Pons (tissue), 1 donor: Measurements from ENCODE around the gene ARGLU1.
"Not testable (repeated sequence)": the region's sequence is repeated elsewhere in the genome, so short reads cannot be mapped to it uniquely, and the experiment has no call there.

Experiments used
- DNase-seq: peaks from one replicate; pipeline ENCODE4 v3.0.0-alpha.2; 2016; ENCODE audit warnings: low spot score

ARGLU1 gene, protein sequence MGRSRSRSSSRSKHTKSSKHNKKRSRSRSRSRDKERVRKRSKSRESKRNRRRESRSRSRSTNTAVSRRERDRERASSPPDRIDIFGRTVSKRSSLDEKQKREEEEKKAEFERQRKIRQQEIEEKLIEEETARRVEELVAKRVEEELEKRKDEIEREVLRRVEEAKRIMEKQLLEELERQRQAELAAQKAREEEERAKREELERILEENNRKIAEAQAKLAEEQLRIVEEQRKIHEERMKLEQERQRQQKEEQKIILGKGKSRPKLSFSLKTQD

DNA sequence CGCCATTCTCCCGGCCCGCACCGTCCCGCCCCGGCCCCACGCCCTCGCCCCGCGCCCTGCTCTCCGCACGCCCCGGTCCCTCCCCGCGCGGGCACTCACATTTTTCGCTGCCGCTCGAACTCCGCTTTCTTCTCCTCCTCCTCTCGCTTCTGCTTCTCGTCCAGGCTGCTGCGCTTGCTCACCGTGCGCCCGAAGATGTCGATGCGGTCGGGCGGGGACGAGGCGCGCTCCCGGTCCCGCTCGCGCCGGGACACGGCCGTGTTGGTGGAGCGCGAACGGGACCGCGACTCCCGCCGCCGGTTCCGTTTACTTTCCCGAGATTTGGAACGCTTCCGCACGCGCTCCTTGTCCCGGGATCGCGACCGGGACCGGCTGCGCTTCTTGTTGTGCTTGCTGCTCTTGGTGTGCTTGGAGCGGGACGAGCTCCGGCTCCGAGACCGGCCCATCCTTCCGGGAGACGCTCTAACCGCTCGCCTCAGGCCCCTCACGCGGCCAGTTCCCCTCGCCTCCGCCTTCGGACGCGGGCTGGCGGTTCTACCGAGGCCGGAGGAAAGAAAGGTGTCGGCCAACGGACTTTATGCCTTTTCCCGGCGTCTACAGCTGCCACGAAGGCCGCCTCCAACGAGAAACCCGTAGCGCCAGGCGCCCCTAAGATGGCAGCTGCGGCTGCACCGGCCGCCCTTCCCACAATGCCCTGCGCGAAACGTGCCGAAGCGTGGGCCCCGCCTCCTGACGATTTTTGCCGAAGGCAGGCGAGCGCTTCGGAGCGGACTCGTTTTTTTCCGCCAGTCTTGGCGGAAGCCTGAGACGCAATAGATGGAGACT is at the start of gene ARGLU1:
Gene ARGLU1 (minus strand): TSS at position 664 of the 825 bp plus-strand sequence. CDS start 218 bp downstream, at position 446.
- peak; percentile 92 for DNase-seq

DNA sequence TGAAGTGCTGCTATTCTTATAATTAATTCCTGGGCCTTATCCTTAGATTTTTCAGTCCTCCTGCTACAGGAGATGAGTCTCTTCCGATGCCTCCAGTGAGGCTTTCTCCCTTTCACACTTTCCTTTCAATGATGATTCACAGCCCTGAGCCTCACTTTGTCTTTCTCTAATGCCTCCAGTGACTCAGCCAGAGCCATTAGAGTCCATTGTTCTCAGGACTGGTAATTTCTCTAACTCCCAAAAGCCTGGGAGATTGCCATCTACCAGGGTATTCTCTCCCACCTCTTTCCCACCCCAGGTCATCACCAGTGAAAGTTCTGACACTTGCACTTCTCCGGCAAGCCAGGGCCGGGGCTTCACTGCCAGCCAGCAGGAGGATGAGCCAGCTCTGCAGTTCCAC is 49.6 kb upstream of the ARGLU1 start:
- DNase-seq, result no peak

DNA sequence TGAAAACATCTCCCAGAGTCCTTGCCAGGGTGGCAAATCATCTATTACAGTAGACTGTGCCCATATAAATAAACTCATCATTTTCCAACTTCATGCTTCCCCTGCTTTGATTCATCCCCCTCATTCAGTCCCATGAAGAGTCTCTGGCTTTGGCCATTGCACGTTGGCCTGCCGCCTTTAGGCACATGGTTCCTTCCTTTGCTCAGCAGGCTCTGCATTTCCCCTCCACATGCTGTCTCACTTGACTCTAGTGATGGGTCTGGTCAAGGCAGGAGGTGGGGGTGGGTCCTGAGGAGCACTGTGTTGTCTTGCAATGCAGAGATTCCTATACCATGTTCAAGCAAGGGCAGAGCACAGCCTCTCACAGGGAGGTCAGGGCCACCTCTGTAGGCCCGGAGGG is 48.8 kb upstream of the ARGLU1 start:
- no peak for DNase-seq

DNA sequence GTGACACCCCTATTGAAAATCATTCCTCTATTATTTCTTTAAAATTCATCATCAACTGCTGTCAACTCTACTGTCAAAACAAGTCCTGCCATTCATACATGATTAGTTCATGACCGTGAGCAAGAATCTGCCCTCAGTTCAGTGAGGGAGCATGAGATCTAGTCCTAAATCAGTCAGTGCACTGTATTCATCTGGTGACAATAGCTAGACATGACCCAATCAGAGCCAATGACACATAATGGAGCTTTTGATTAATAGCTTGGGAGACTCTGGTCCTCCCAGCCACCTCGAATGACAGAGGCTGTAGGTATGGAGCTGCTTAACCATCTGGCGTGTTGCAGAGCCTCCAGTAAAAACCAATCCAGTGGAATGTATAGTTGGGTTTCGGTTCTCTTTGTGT is 46.9 kb upstream of the ARGLU1 start:
- no peak for DNase-seq

- peak; percentile 22 for DNase-seq
Observed at GRCh38 chr13:106612688-106613087, 44.8 kb upstream of the ARGLU1 start.

DNA sequence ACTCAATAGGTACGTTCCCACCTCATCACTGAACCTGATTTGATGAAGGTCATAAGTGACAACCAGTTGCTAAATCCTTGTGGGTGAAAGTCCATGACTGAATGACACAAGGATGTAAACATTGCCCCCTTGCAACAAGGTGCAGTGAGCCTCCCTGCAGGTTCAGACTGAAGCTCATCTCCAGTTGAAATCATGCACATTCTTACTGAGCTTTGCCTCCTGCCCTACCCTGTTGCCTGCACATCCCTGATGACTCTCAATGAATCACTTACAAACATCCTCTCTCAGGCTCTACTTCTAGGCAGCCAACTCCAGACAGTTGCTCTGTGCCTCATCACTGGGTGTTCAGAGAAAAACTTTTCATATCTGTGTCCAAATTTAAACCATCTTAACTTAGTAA is 42.5 kb upstream of the ARGLU1 start:
- no peak for DNase-seq

DNA sequence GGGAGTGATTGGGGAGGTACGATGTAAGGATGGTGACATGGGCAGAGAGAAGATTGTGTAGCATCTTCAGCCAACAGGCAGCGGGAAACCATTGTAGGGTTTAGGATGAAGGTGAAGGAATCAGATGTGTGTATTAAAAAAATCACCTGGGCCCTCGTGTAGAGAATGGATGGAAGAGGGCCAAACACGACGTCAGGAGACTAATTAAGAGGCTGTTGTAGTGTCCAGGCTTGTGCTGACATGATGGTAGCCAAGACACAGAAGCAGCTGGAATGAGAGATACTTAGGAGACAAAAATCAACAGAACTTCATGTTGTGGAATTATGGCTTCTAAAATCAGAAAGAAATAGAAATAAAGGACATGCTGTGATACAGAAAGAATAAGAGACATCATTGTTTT is 41.2 kb upstream of the ARGLU1 start:
- DNase-seq, result no peak

DNA sequence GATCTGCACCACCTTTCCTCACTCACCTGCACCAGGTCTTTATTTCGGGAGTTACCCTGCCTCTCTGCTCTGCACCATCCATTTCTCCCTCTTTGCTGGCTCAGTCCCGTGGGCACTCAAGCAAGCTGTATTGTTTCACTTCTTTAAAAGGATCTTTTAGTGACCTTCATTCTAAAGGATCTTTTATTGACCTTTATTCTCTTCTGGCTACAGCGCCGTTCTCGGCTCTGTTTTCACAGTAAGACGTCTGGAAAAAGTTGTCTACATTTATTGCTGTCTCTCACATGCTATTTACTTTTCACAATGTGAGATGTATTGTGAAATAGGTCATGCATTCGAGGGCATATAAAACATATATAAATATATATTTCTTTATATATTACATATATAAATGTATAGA is 35.6 kb upstream of the ARGLU1 start:
- no peak for DNase-seq

- no peak for DNase-seq
Observed at GRCh38 chr13:106602178-106602577, 34.2 kb upstream of the ARGLU1 start.

DNA sequence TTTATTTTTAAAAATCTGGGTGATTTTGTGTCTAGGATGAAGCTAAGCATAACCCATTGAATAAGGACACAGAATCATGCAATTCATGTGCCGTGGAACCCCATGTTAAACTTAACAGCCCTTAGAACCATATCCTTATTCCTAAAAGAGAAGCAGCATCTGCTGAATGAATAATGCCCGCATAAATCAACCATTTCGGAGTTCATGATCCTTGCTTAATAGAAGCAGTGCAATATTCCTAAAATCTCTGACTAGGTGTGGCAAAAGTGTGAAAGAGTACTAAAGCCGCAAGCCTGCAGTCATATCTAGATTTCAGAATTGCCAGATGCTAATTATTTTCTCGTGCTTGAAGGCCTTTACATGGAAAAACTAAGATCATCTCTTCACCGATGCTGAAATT is 33.6 kb upstream of the ARGLU1 start:
- DNase-seq, result no peak

- DNase-seq, result not testable (repeated sequence)
Observed at GRCh38 chr13:106600798-106601135, 32.8 kb upstream of the ARGLU1 start.

DNA sequence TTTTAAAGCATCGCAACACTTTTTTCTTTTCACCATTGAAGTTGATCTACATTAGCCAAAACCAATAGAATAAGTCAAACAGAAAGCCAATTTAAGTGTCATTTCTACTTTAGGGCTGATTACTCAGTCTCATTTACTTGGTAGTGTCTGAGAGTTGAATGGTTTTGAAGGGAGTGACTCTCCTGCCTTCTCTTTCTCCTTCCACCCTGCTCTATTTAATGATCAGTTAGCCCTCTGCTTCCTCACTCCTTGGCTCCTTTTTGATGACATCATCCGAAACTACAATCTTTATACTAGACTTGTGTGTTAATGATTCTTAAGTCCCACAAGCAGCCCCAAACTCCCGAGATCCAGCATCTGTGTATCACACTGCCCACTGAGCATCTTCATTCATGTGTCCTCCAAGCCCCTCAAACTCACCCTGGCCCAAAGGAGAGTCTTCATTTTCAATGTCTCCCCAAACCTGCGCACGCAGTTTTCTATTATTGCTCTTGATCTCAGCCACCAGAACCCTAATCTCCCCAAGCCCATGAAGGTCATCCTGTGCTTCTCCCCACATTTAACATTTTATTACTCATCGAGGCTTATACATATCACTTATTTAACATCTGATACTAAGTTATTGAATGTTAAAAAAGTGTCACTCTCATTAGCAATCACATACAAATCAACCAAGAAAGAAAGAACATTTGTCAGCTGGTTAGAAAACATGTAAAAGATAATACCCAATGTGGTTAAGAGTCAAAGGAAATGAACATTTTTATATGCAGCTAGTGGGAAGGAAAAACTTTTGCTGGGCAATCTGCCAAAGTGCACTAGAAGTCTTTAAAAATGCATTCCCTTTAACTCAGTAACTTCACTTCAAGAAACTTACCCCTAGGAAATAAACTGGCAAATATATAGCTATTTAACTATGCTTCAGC is 32.2 kb upstream of the ARGLU1 start:
- no peak for DNase-seq

DNA sequence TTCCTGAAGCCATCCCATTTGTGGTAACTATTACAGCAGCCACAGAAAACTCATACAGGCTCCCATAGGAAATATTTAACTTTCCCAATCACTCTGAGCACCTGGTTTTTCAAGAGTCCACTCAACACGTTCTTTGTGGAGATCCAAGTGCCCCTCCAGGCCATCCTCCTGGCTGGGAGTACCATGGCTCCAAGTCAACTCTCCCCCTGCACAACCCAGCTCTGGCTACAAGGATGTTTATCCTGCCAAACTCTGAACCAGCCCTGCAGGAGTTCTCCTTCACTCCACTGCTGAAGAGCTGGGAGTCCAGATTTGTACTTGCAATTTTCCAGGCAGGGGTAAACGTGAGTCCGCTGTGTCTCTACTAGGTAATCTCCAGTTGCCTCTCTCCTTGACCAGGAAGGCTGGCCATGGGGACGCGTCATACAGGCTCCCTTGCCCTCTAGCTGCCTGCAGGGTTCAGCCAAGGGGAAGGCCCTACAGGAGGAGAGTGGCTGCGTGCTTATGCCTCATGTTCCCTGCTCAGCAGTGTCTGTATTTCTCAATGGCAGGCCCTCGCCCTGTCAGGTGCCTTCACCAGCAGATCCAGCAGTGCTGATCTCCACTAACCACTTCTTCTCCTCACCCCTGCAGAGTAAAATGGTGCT is 29.9 kb upstream of the ARGLU1 start:
- DNase-seq, result no peak

- DNase-seq, result no peak
Observed at GRCh38 chr13:106597186-106597585, 29.2 kb upstream of the ARGLU1 start.

- DNase-seq, result no peak
Observed at GRCh38 chr13:106596275-106596937, 28.5 kb upstream of the ARGLU1 start.

DNA sequence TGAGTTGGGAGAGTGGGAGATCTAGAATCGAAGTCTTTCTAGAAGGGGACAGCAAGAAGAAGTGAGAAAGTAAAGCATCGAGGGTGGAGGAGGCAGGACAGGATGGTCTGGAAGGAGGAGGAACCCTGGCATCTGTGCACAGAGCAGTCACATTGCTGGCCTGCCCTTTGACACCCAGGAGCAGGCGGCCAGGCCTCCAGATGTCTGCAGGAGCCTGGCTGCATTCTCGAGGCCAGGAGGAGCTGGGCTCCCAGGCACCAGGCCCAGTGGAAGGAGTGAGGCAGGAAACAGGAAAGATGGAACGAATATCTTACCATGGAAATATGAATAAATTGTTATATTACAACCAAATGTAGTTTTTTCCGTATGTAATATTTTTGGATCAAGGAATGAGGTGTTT is 27.7 kb upstream of the ARGLU1 start:
- no peak for DNase-seq

DNA sequence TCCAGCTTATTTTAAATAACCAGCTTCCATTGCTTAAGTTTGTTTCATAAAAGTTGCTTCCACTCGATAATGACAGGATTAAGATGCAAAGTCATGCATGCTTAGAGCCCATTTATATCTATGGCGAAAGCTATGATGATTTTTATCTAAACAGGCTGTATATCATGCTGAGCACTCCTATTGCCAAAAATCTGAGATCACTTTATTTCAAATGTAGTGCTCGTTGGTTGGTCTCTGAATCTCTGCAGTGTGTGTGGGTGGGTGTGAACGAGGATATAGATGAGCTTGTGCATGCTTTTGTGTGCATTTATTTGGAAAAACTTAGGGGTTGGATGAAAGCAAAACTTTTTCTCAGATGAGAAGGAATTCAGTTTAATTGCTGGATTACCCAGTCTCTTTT is 27.0 kb upstream of the ARGLU1 start:
- no peak for DNase-seq

DNA sequence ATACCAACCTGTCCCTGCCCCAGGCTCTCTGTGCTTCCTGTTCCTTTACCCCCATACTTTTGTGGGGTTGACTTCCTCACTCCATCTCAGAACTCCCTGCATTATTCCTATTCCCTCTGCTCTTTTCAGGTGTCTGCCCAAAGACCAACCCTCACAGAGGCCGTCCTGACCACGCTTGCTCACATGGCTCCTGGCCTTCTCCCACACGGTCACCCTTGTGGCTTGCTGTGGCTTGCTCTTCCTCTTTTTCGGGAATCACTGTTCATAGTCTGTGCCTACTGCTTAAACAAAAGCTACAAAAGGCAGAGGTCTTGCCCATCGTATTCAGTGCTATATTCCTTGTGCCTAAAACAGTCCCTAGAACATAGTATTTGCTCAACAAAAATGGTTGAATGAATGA is 25.2 kb upstream of the ARGLU1 start:
- no peak for DNase-seq

- no peak for DNase-seq
Observed at GRCh38 chr13:106591299-106591698, 23.4 kb upstream of the ARGLU1 start.

DNA sequence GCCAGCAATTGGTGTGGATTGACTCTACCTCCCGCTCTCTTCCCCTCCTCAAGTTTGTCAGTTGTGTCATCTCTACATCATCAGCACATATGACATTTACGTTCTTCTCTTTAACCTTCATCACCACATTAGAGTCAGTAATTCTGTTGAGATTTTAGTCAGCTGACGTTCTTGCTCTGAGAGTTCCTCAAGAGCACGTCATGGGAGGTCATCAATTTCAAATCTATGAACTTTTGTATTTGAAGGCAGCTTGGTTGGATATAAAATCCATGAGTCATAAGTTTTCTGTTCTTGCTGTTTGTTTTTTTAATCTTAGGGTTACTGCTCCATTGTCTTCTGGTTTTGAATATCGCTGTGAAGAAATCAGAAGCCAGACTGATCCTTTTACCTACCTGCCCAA is 21.8 kb upstream of the ARGLU1 start:
- no peak for DNase-seq

DNA sequence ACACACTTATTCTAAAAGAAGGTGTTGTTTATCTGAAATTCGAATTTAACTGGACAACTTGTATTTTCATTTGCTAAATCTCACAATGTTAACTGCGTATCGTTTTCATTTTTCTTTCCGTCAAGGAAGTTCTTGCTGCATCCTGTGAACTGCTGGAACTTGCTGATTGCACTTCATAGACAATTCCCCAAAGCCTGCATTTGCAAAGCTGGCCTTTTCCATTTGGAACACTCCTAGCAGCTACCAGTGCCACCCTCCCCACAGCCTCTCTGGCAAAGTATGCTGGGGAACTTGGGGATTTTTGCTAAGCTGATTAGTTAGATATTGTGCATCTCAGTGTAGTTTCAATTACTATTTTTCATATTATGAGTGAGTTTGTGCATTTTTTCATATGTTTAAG is 20.4 kb upstream of the ARGLU1 start:
- no peak for DNase-seq

DNA sequence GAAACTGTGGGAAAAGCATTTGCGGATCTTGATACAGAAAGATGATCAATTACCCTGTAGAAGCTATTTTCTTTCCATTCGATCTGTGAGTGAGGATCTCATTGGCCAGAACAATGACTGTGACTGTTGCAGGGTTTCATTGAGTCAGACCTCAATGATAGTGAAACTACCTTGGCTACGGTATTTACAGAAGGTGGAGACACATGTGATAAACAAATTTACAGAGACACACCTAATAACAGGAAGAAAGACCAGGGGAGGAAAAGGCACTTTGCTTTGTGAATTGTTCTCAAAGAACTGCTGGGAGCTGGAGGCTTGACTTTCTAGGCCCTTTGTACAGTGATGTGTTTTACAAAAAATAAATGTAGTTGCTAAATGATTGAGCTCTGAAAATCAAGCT is 19.9 kb upstream of the ARGLU1 start:
- no peak for DNase-seq
